ENCODE measurements around the gene HNRNPH1. TPM values are rescaled to one million over a fixed set of nuclear protein-coding genes. Genes with fewer than 3 reads are reported as not detected.

The HNRNPH1 gene
- total and polyA plus RNA-seq, 2 of the 13 experiments (the other 11 are each of a cell fraction or from before 2014, with no cell fraction given): 382 to 1,064 TPM

GRCh38 chr5:179623906-179624741, 653 bp upstream of the HNRNPH1 start (continued):
- TF ChIP-seq NRL (CRISPR knock-in tag; IDR thresholded peaks at IDR 0.05; ENCODE audit: borderline replicate concordance) (peak; percentile 90; the same call in 1 of the 2 replicates), PLSCR1 (CRISPR knock-in tag; IDR thresholded peaks at IDR 0.05; ENCODE audit: borderline replicate concordance) (peak; percentile 54; the same call in 1 of the 2 replicates), ZBTB25 (CRISPR knock-in tag; IDR thresholded peaks at IDR 0.05) (peak; percentile 3; the same call in 1 of the 2 replicates), NFE2L1 (CRISPR knock-in tag; IDR thresholded peaks at IDR 0.05; ENCODE audit: borderline replicate concordance) (peak; percentile 78; the same call in 1 of the 2 replicates), CENPT (CRISPR knock-in tag; IDR thresholded peaks at IDR 0.05; ENCODE audit: low read depth) (no peak), ZNF33A (CRISPR knock-in tag; IDR thresholded peaks at IDR 0.05; ENCODE audit: borderline replicate concordance) (peak; percentile 63; the same call in 1 of the 2 replicates), SRF (IDR thresholded peaks at IDR 0.05; ENCODE audit: low read depth, low read length) (no peak), GLI4 (CRISPR knock-in tag; IDR thresholded peaks at IDR 0.05; ENCODE audit: borderline replicate concordance) (peak; percentile 61; the same call in 1 of the 2 replicates), ZNF546 (CRISPR knock-in tag; conservative IDR thresholded peaks at IDR 0.05) (0 out of 2 replicates have a peak, but pooled peaks have one; percentile 76), LRRFIP1 (CRISPR knock-in tag; conservative IDR thresholded peaks at IDR 0.05) (no peak), HNF1A (IDR thresholded peaks at IDR 0.05; ENCODE audit: low read depth) (no peak), HNF1A (CRISPR knock-in tag; IDR thresholded peaks at IDR 0.05; ENCODE audit: borderline replicate concordance) (0 out of 2 replicates have a peak, but pooled peaks have one; percentile 40), ZNF276 (CRISPR knock-in tag; IDR thresholded peaks at IDR 0.05; ENCODE audit: low read depth) (no peak), RARG (CRISPR knock-in tag; IDR thresholded peaks at IDR 0.05; ENCODE audit: low read depth) (0 out of 2 replicates have a peak, but pooled peaks have one; percentile 55), CREB1 (IDR thresholded peaks at IDR 0.05) (no peak), CREB1 (CRISPR knock-in tag; IDR thresholded peaks at IDR 0.05) (no peak), ZNF777 (CRISPR knock-in tag; IDR thresholded peaks at IDR 0.05) (peak; percentile 65)

All from HepG2 (cell line).